DOHH2 (cell line): ENCODE data around the gene PKHD1.

Experiments used
- H3F3A ChIP-seq: fragments of 200-600 bp; sonication (generic), shearing (Covaris generic); 2 replicates; pipeline ENCODE4 v1.6.0; 2016; ENCODE audit warnings: antibody characterized with exemption, mild to moderate bottlenecking; ENCODE audit not compliant: control insufficient read depth, insufficient read depth
- H3K27ac ChIP-seq: fragments of 200-600 bp; sonication (generic); 2 replicates; pipeline ENCODE4 v1.5.1; 2014; ENCODE audit warnings: low read depth, mild to moderate bottlenecking, low read length, moderate library complexity
- H3K27me3 ChIP-seq: fragments of 200-600 bp; sonication (generic); 2 replicates; pipeline ENCODE4 v1.6.1; 2014; ENCODE audit warnings: mild to moderate bottlenecking, low read length, mixed read lengths; ENCODE audit not compliant: control insufficient read depth
- H3K36me3 ChIP-seq: fragments of 200-600 bp; sonication (generic); 2 replicates; pipeline ENCODE4 v1.6.1; 2014; ENCODE audit warnings: mild to moderate bottlenecking, low read length, moderate library complexity, mixed read lengths; ENCODE audit not compliant: control insufficient read depth
- H3K4me1 ChIP-seq: fragments of 200-600 bp; sonication (generic); 2 replicates; pipeline ENCODE4 v1.6.1; 2014; ENCODE audit warnings: mild to moderate bottlenecking, low read length, mixed read lengths; ENCODE audit not compliant: control insufficient read depth
- H3K4me2 ChIP-seq: fragments of 200-600 bp; sonication (generic); 2 replicates; pipeline ENCODE4 v1.6.0; 2014; ENCODE audit warnings: mild to moderate bottlenecking, low read length, moderate library complexity
- H3K4me3 ChIP-seq: fragments of 200-600 bp; sonication (generic); 2 replicates; pipeline ENCODE4 v1.5.1; 2014; ENCODE audit warnings: mild to moderate bottlenecking, low read length, mixed read lengths
- H3K79me2 ChIP-seq: fragments of 200-600 bp; sonication (generic); 2 replicates; pipeline ENCODE4 v1.6.1; 2014; ENCODE audit warnings: mild to moderate bottlenecking, low read length, mixed read lengths; ENCODE audit not compliant: control insufficient read depth
- H3K9me2 ChIP-seq: fragments of 200-600 bp; sonication (generic); replicated peaks from 2 replicates; pipeline ENCODE4 v1.6.1; 2014; ENCODE audit warnings: mild to moderate bottlenecking, low read length, mixed read lengths; ENCODE audit not compliant: control insufficient read depth
- H3K9me3 ChIP-seq: fragments of 200-600 bp; sonication (generic); 2 replicates; pipeline ENCODE4 v1.6.1; 2014; ENCODE audit warnings: antibody characterized with exemption, low read length, mixed read lengths; ENCODE audit not compliant: control insufficient read depth, insufficient read depth
- H4K20me1 ChIP-seq: fragments of 200-600 bp; sonication (generic); 2 replicates; pipeline ENCODE4 v1.6.0; 2014; ENCODE audit warnings: low read depth, mild to moderate bottlenecking, antibody characterized with exemption, low read length, moderate library complexity; ENCODE audit not compliant: control insufficient read depth, insufficient read depth
- CTCF ChIP-seq: fragments of 200-600 bp; sonication (generic); IDR thresholded peaks from one replicate; pipeline ENCODE4 v1.5.1; 2014; ENCODE audit warnings: antibody characterized with exemption, mild to moderate bottlenecking, low read depth, low read length; ENCODE audit not compliant: poor library complexity, severe bottlenecking
- EZH2phosphoT487 ChIP-seq: fragments of 200-600 bp; sonication (generic); IDR thresholded peaks from 2 replicates; pipeline ENCODE4 v1.6.1; 2017; ENCODE audit warnings: borderline replicate concordance, mild to moderate bottlenecking, antibody characterized with exemption, low read length, moderate library complexity, mixed read lengths

Gene PKHD1

GRCh38 chr6:52009466-52010140, 77.8 kb downstream of the PKHD1 start:
- Histone ChIP-seq H3K4me2 (no peak overlapping the region), H3K27ac (no peak overlapping the region), H3K4me1 (no peaks in the 10 kb centered on the region), H3K4me3 (no peak overlapping the region), H3K27me3 (no peaks in the 10 kb centered on the region), H3K79me2 (no peaks in the 10 kb centered on the region), H3K36me3 (no peaks in the 10 kb centered on the region), H3K9me3 (no peaks in the 10 kb centered on the region), H3F3A (no peaks in the 10 kb centered on the region), H4K20me1 (no peaks in the 10 kb centered on the region), H3K9me2 (no peaks in the 10 kb centered on the region; the same call in 1 of the 2 replicates)
- TF ChIP-seq CTCF (no peak), EZH2phosphoT487 (no peak)

GRCh38 chr6:52000064-52000463, 87.3 kb downstream of the PKHD1 start:
- no peaks in the 10 kb centered on the region for H4K20me1 ChIP-seq
- no peaks in the 10 kb centered on the region for H3K9me2 ChIP-seq
- H3K79me2 ChIP-seq, result no peaks in the 10 kb centered on the region
- H3F3A ChIP-seq, result no peaks in the 10 kb centered on the region
- TF ChIP-seq EZH2phosphoT487, result no peak
- TF ChIP-seq CTCF, result no peak
- H3K4me1 ChIP-seq, result peaks cover 15% of the 10 kb centered on the region
- no peaks in the 10 kb centered on the region for H3K9me3 ChIP-seq
- no peak overlapping the region for H3K27ac ChIP-seq
- H3K36me3 ChIP-seq, result no peaks in the 10 kb centered on the region
- H3K4me2 ChIP-seq, result no peak overlapping the region
- peaks cover 2% of the 10 kb centered on the region; the same call in 1 of the 2 replicates for H3K27me3 ChIP-seq
- H3K4me3 ChIP-seq, result no peak overlapping the region

GRCh38 chr6:51996296-51996947, 91.0 kb downstream of the PKHD1 start:
- no peaks in the 10 kb centered on the region for H3K79me2 ChIP-seq
- H3K9me3 ChIP-seq, result no peaks in the 10 kb centered on the region
- H3K36me3 ChIP-seq, result no peaks in the 10 kb centered on the region
- H3K9me2 ChIP-seq, result no peaks in the 10 kb centered on the region
- TF ChIP-seq CTCF (no peak), EZH2phosphoT487 (no peak)
- H3K4me3 ChIP-seq, result peak overlapping the region; percentile 22
- peak overlapping the region; percentile 10; the same call in 1 of the 2 replicates for H3K27ac ChIP-seq
- no peaks in the 10 kb centered on the region for H3F3A ChIP-seq
- no peaks in the 10 kb centered on the region for H4K20me1 ChIP-seq
- no peaks in the 10 kb centered on the region for H3K27me3 ChIP-seq
- peak overlapping the region; percentile 49 for H3K4me2 ChIP-seq
- peaks cover 15% of the 10 kb centered on the region for H3K4me1 ChIP-seq
